ENCODE results near the gene TAC1. TPM values are rescaled to one million over a fixed set of nuclear protein-coding genes. Genes with fewer than 3 reads are reported as not detected.

TAC1 gene
- polyA plus RNA-seq, 4 donors = 0.60 to 1.1 (median 0.86) TPM; not detected in 1

Other genes with a start within 250 kb of the TAC1 start
- 10 to 100 TPM; 24.7 to 34.5 (median 28.9) TPM for gene ASNS, start 140.3 kb downstream of the TAC1 start, polyA plus RNA-seq (ENCODE audit: insufficient read length in 4 of 4)

All from right renal pelvis (tissue), 4 donors.